Measurements from ENCODE around the gene NRIP1.

The NRIP1 gene

DNA sequence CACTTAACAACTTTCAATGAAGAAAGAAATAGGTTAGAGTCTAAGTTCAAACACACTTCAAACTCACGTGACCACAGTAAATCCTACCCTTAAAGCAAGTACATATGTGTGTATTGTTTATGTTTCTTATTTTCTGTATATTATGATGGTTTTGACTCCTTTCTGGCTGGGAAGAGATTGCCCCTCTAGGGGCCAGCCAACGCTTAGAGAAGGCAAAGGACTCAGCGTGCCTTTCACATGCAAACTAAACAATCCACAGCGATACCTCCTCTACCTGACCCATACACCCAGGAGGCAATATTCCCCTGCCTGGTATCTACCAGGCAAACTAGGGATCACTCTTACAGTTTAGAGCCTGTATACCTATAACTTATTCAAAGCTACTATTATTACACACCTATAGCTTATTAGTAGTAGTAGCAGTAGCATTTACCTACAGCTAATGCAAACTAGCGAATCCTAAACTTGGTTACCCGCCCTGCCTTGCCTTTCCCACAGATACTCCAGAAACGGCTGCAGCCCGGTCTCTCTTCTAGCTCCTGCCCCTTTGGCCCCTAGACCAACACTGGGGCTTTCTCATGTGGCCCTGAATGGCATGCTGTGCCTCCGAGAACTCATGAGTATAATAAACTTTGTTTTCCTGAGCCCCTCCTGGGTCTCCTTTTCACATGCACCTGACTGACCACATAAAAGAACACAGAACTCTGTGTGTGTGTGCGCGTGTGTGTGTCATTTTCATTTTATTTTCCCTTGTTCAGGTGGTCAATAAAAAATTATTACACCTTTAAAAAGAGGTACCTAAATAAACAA lies 14.0 kb downstream of the NRIP1 start:
- H3K4me3 ChIP-seq (ENCODE audit: control insufficient read depth, low read depth, low read length), result no peak overlapping the region
- no peak for DNase-seq (ENCODE audit: low read depth)
- TF ChIP-seq, protein P1, sequence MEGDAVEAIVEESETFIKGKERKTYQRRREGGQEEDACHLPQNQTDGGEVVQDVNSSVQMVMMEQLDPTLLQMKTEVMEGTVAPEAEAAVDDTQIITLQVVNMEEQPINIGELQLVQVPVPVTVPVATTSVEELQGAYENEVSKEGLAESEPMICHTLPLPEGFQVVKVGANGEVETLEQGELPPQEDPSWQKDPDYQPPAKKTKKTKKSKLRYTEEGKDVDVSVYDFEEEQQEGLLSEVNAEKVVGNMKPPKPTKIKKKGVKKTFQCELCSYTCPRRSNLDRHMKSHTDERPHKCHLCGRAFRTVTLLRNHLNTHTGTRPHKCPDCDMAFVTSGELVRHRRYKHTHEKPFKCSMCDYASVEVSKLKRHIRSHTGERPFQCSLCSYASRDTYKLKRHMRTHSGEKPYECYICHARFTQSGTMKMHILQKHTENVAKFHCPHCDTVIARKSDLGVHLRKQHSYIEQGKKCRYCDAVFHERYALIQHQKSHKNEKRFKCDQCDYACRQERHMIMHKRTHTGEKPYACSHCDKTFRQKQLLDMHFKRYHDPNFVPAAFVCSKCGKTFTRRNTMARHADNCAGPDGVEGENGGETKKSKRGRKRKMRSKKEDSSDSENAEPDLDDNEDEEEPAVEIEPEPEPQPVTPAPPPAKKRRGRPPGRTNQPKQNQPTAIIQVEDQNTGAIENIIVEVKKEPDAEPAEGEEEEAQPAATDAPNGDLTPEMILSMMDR (IDR thresholded peaks at IDR 0.05; ENCODE audit: control insufficient read depth, insufficient read depth, low read depth, low read length, missing control alignments), result no peak

- TF ChIP-seq, protein P1 (IDR thresholded peaks at IDR 0.05; ENCODE audit: control insufficient read depth, insufficient read depth, low read depth, low read length, missing control alignments), result no peak
- DNase-seq (ENCODE audit: low read depth), result no peak
- no peak overlapping the region for H3K4me3 ChIP-seq (ENCODE audit: control insufficient read depth, low read depth, low read length)
Observed at GRCh38 chr21:15045017-15045416, 19.8 kb downstream of the NRIP1 start.

- TF ChIP-seq, protein P1 (IDR thresholded peaks at IDR 0.05; ENCODE audit: control insufficient read depth, insufficient read depth, low read depth, low read length, missing control alignments), result no peak
- H3K4me3 ChIP-seq (ENCODE audit: control insufficient read depth, low read depth, low read length), result no peak overlapping the region
- no peak for DNase-seq (ENCODE audit: low read depth)
Observed at GRCh38 chr21:15042531-15042930, 22.3 kb downstream of the NRIP1 start.

DNA sequence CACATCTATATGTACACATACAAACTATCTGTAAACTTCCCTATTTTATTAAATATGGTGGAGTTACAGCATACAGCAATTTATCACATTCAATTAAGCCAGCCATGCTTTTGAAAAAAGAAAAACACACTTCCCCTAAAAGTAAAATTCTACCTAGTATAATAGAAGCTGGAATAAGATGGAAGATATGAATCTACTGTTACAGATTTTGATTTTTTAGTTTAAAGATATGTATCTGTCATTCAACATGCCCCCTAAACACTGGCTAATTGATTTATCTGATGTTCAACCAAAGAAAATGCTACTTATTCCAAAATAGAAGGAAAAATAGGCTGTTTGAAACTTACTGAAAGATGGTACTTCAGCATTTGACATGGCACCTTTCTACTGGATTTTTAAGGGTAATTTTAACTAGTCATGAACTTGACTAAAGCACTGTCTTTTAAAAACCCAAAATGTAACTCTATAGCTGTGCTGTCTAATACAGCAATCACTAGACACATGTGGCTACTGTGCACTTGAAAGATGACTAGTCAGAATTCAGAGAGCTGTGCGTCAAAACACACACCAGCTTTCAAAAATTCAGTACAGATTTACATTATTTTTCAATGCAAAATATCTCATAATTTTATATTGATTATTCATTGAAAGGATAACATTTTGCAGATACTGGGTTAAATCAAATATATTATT lies 25.0 kb downstream of the NRIP1 start:
- no peak for DNase-seq (ENCODE audit: low read depth)
- TF ChIP-seq, protein P1 (IDR thresholded peaks at IDR 0.05; ENCODE audit: control insufficient read depth, insufficient read depth, low read depth, low read length, missing control alignments), result no peak
- no peak overlapping the region for H3K4me3 ChIP-seq (ENCODE audit: control insufficient read depth, low read depth, low read length)

DNA sequence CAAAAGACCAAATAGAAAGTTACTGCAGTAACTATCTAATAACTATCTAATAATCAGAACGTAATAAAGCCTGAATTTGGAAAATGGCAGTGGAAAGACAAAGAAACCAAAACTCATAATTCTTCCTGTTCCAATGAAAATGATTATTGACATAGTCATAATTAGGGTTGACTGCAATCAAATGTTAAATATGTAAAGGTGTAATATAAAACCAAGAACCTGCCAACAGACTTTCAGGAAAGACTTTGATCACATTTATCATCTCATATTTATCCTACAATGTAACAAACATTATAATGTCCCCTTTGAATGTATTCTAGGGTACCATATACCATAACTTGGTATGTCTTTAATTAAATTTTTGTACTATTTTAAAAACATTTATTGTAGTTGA lies 26.9 kb downstream of the NRIP1 start:
- TF ChIP-seq, protein P1 (IDR thresholded peaks at IDR 0.05; ENCODE audit: control insufficient read depth, insufficient read depth, low read depth, low read length, missing control alignments), result no peak
- no peak overlapping the region for H3K4me3 ChIP-seq (ENCODE audit: control insufficient read depth, low read depth, low read length)
- DNase-seq (ENCODE audit: low read depth), result no peak

GRCh38 chr21:15037095-15037899 lies 27.5 kb downstream of the NRIP1 start:
- TF ChIP-seq, protein P1 (IDR thresholded peaks at IDR 0.05; ENCODE audit: control insufficient read depth, insufficient read depth, low read depth, low read length, missing control alignments), result no peak
- no peak overlapping the region for H3K4me3 ChIP-seq (ENCODE audit: control insufficient read depth, low read depth, low read length)
- DNase-seq (ENCODE audit: low read depth), result no peak
